H1 (cell line): ENCODE data around the gene CACNB2. TPM values are rescaled to one million over a fixed set of nuclear protein-coding genes. Genes with fewer than 3 reads are reported as not detected.

Experiments
- CTCF ChIA-PET: fragments of 300-600 bp; sonication (Branson Sonifier 250); formaldehyde crosslinking; loops from one replicate; lab custom pipeline; 2021; ENCODE audit not compliant: partially characterized antibody; lab: Charles Lee
- POLR2A ChIA-PET: fragments of 300-600 bp; sonication (Branson Sonifier 250); formaldehyde crosslinking; loops from one replicate; lab custom pipeline; 2021; ENCODE audit warnings: inconsistent platforms; ENCODE audit not compliant: partially characterized antibody; lab: Charles Lee
- DNase-seq, 2 experiments: peaks; one replicate each; pipeline versions ENCODE4 v3.0.0 to v3.0.0-alpha.2; 2010 to 2022; ENCODE audit warnings: low spot score in 2 of 2, low read depth in 1 of 2, mixed read lengths in 1 of 2
- FAIRE-seq: peaks from 2 replicates; lab custom pipeline; 2011; peaks lifted over from hg19 to GRCh38; lab: Jason Lieb, UNC
- H2AFZ ChIP-seq: 2 replicates; pipeline ENCODE4 v1.8.1; 2012; ENCODE audit warnings: low read length, inconsistent platforms
- H2AK5ac ChIP-seq: 2 replicates; pipeline ENCODE4 v1.6.1; 2013; ENCODE audit warnings: low read depth, low read length
- H2BK120ac ChIP-seq: replicated peaks from 2 replicates; pipeline ENCODE3; 2013; ENCODE audit warnings: low read depth, low read length, inconsistent platforms
- H2BK12ac ChIP-seq: 2 replicates; pipeline ENCODE4 v1.6.1; 2013; ENCODE audit warnings: low read depth, low read length
- H2BK15ac ChIP-seq: 2 replicates; pipeline ENCODE4 v1.6.1; 2013; ENCODE audit warnings: low read length
- H2BK20ac ChIP-seq: 2 replicates; pipeline ENCODE4 v1.6.1; 2013; ENCODE audit warnings: low read length
- H2BK5ac ChIP-seq: 2 replicates; pipeline ENCODE4 v1.6.1; 2013; ENCODE audit warnings: low read depth, low read length
- H3K14ac ChIP-seq: 2 replicates; pipeline ENCODE4 v1.6.1; 2013; ENCODE audit warnings: inconsistent platforms; ENCODE audit not compliant: insufficient read length
- H3K18ac ChIP-seq: 2 replicates; pipeline ENCODE4 v1.6.1; 2013; ENCODE audit warnings: low read length; ENCODE audit errors: extremely low read depth
- H3K23ac ChIP-seq: 2 replicates; pipeline ENCODE4 v1.6.1; 2013; ENCODE audit warnings: inconsistent platforms; ENCODE audit not compliant: insufficient read length
- H3K23me2 ChIP-seq: 2 replicates; pipeline ENCODE4 v1.6.1; 2013; ENCODE audit warnings: low read depth, low read length
- H3K27ac ChIP-seq: 2 replicates; pipeline ENCODE4 v1.6.1; 2011; ENCODE audit warnings: low read depth, low read length, inconsistent platforms
- H3K27me3 ChIP-seq, 4 experiments: replicated peaks in 1 of 4; 1 replicate in 1 of 4; 2 replicates in 3 of 4; pipeline versions ENCODE4 v1.6.1 to v1.8.1; 2011 to 2013; ENCODE audit warnings: low read length in 3 of 4, mild to moderate bottlenecking in 3 of 4, inconsistent platforms in 2 of 4, mixed read lengths in 2 of 4, moderate library complexity in 1 of 4; ENCODE audit not compliant: control insufficient read depth in 3 of 4, insufficient read depth in 3 of 4; ENCODE audit errors: extremely low read depth in 1 of 4
- H3K36me3 ChIP-seq, 4 experiments: 2 replicates each; pipeline versions ENCODE4 v1.6.1 to v1.8.1; 2011 to 2013; ENCODE audit warnings: mild to moderate bottlenecking in 4 of 4, low read length in 3 of 4, moderate library complexity in 2 of 4, control low read depth in 1 of 4, inconsistent platforms in 1 of 4; ENCODE audit not compliant: insufficient read depth in 4 of 4, control insufficient read depth in 2 of 4
- H3K4ac ChIP-seq: replicated peaks from 2 replicates; pipeline ENCODE3; 2013; ENCODE audit warnings: low read length, low read depth, mixed read lengths, inconsistent platforms; ENCODE audit not compliant: insufficient read length
- H3K4me1 ChIP-seq, 4 experiments: replicated peaks in 1 of 4; 1 replicate in 1 of 4; 2 replicates in 3 of 4; pipeline versions ENCODE4 v1.6.1 to v1.8.1; 2011 to 2013; ENCODE audit warnings: low read length in 3 of 4, inconsistent platforms in 2 of 4, mixed read lengths in 1 of 4; ENCODE audit not compliant: insufficient read depth in 4 of 4, control insufficient read depth in 3 of 4
- H3K4me2 ChIP-seq, 2 experiments: 2 replicates each; pipeline versions ENCODE4 v1.6.1 to v1.8.1; 2011 to 2013; ENCODE audit warnings: low read depth in 2 of 2, low read length in 2 of 2, control low read depth in 1 of 2, inconsistent platforms in 1 of 2, mild to moderate bottlenecking in 1 of 2; ENCODE audit not compliant: insufficient read depth in 1 of 2
- H3K4me3 ChIP-seq, 4 experiments: fragments of 200-600, 300-600 bp in 1 of 4; sonication (generic), shearing (Covaris generic), sonication (Bioruptor Twin) in 1 of 4; 2 replicates each; pipeline versions ENCODE4 v1.5.1 to v1.8.1; 2011 to 2016; ENCODE audit warnings: low read length in 4 of 4, low read depth in 3 of 4, control low read depth in 2 of 4, inconsistent platforms in 2 of 4, mild to moderate bottlenecking in 2 of 4, mixed read lengths in 1 of 4, moderate library complexity in 1 of 4; ENCODE audit not compliant: insufficient read depth in 2 of 4; ENCODE audit errors: extremely low read depth in 1 of 4
- H3K56ac ChIP-seq: replicated peaks from 2 replicates; pipeline ENCODE3; 2013; ENCODE audit warnings: low read depth, mild to moderate bottlenecking, mixed read lengths, low read length, inconsistent platforms; ENCODE audit not compliant: insufficient read length
- H3K79me1 ChIP-seq: 2 replicates; pipeline ENCODE4 v1.6.1; 2013; ENCODE audit warnings: low read depth, low read length, control low read depth
- H3K79me2 ChIP-seq, 2 experiments: 2 replicates each; pipeline versions ENCODE4 v1.6.1 to v1.8.1; 2012 to 2013; ENCODE audit warnings: low read length in 2 of 2, mild to moderate bottlenecking in 2 of 2, inconsistent platforms in 1 of 2; ENCODE audit not compliant: insufficient read depth in 2 of 2, control insufficient read depth in 1 of 2
- H3K9ac ChIP-seq, 4 experiments: replicated peaks in 1 of 4; 1 replicate in 1 of 4; 2 replicates in 3 of 4; pipeline versions ENCODE4 v1.6.1 to v1.8.1; 2011 to 2013; ENCODE audit warnings: low read depth in 3 of 4, low read length in 3 of 4, control low read depth in 2 of 4, mild to moderate bottlenecking in 2 of 4, moderate library complexity in 2 of 4, inconsistent platforms in 1 of 4; ENCODE audit errors: extremely low read depth in 1 of 4
- H3K9me3 ChIP-seq, 2 experiments: 2 replicates each; pipeline versions ENCODE4 v1.6.1 to v1.8.1; 2012 to 2013; ENCODE audit warnings: mild to moderate bottlenecking in 2 of 2, moderate library complexity in 2 of 2, control low read depth in 1 of 2, inconsistent platforms in 1 of 2, low read depth in 1 of 2, low read length in 1 of 2, mixed read lengths in 1 of 2; ENCODE audit not compliant: insufficient read depth in 2 of 2
- H4K20me1 ChIP-seq, 2 experiments: replicated peaks in 1 of 2; 2 replicates each; pipeline versions ENCODE3 to v1.8.1; 2011 to 2013; ENCODE audit warnings: inconsistent platforms in 2 of 2, low read length in 2 of 2, mild to moderate bottlenecking in 1 of 2; ENCODE audit not compliant: insufficient read depth in 2 of 2, control insufficient read depth in 1 of 2
- H4K5ac ChIP-seq: 2 replicates; pipeline ENCODE4 v1.6.1; 2013; ENCODE audit warnings: low read length, low read depth, mixed read lengths, inconsistent platforms; ENCODE audit not compliant: insufficient read length
- H4K8ac ChIP-seq: 2 replicates; pipeline ENCODE4 v1.8.0; 2013; ENCODE audit warnings: mild to moderate bottlenecking, moderate library complexity, low read length, inconsistent platforms; ENCODE audit not compliant: insufficient read depth; ENCODE audit errors: extremely low read depth
- H4K91ac ChIP-seq: replicated peaks from 2 replicates; pipeline ENCODE3; 2013; ENCODE audit warnings: low read length, mixed read lengths, inconsistent platforms; ENCODE audit not compliant: insufficient read length
- CEBPB ChIP-seq: IDR thresholded peaks from 2 replicates; pipeline ENCODE4 v1.6.1; 2012; ENCODE audit warnings: low read depth, low read length
- KDM1A ChIP-seq: fragments of 200-600, 300-600 bp; sonication (generic); IDR thresholded peaks from 2 replicates; pipeline ENCODE4 v1.7.1; 2016; ENCODE audit warnings: mild to moderate bottlenecking, low read length, borderline replicate concordance
- KDM4A ChIP-seq: IDR thresholded peaks from one replicate; pipeline ENCODE4 v1.7.1; 2012; ENCODE audit warnings: low read depth, mild to moderate bottlenecking, moderate library complexity, low read length, inconsistent platforms; ENCODE audit not compliant: severe bottlenecking
- SIN3A ChIP-seq, 2 experiments: IDR thresholded peaks in 1 of 2; conservative IDR thresholded peaks in 1 of 2; 2 replicates each; pipeline ENCODE4 v1.6.1; 2011 to 2012; ENCODE audit warnings: low read length in 2 of 2, improper control_type of control experiment in 1 of 2, low read depth in 1 of 2, mild to moderate bottlenecking in 1 of 2
- SP2 ChIP-seq: IDR thresholded peaks from 2 replicates; pipeline ENCODE4 v1.6.1; 2012; ENCODE audit warnings: mild to moderate bottlenecking, low read length, inconsistent platforms
- polyA plus RNA-seq, 7 experiments: library from polyadenylated mRNA; depleted of rRNA in 3 of 7; stranded (reverse) in 5 of 7; unstranded in 2 of 7; fragments of >200 nt in 5 of 7; fragments of 200-250 nt in 2 of 7; gene quantifications; 1 replicate in 5 of 7; 2 replicates in 1 of 7; 4 replicates in 1 of 7; pipeline versions ENCODE4 v1.2.1 to v1.2.3, GENCODE V29; 2011 to 2013; ENCODE audit warnings: missing spikeins in 2 of 7, mixed read lengths in 2 of 7
- total RNA-seq: library from RNA; stranded (reverse); fragmentation: NEBNext Ultra II Directional; extraction: Animal tissue kit (Norgen Biotek cat#: 25700); gene quantifications from 2 replicates; pipeline ENCODE4 v1.2.1, GENCODE V29; 2021
- TF ChIP-seq, protein P1 (sequence below), 3 experiments: IDR thresholded peaks; 1 replicate in 2 of 3; 2 replicates in 1 of 3; pipeline versions ENCODE4 v1.5.1 to v1.6.1; 2011; ENCODE audit warnings: low read length in 3 of 3, mild to moderate bottlenecking in 3 of 3, inconsistent platforms in 2 of 3, low read depth in 1 of 3, moderate library complexity in 1 of 3; ENCODE audit not compliant: insufficient read depth in 1 of 3; ENCODE audit errors: control extremely low read depth in 1 of 3

The CACNB2 gene
- total and polyA plus RNA-seq, 2 of the 8 experiments (the other 6 are each of a cell fraction or from before 2014, with no cell fraction given), result 2.4 to 3.2 TPM

DNA sequence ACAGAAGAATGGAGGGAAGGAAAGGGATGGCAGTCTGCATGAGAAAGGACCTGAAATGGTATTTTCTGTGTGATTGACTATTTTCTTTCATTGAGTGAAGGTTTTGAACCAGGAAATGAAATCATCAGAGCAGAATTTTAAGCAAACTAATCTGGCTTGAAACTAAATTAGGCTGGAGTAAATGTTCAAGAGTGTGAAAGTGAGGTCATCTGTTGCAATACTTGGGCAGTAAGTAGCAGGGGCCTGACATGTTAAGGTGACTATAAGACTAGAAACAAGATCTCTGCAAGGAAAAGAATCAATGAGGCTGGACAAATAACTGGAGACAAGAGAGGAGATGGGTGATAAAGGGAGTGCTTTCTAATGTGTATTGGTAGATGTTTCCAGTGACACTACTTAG, 306.0 kb downstream of the CACNB2 start:
- no peak overlapping the region for H3K14ac ChIP-seq
- no peak overlapping the region for H2BK20ac ChIP-seq
- no peaks in the 10 kb centered on the region for H3K4me1 ChIP-seq
- H3K23ac ChIP-seq, result no peak overlapping the region
- H3K79me1 ChIP-seq, result no peaks in the 10 kb centered on the region
- no peak overlapping the region for H4K91ac ChIP-seq
- no peaks in the 10 kb centered on the region for H3K79me2 ChIP-seq
- no peaks in the 10 kb centered on the region for H4K20me1 ChIP-seq
- no peaks in the 10 kb centered on the region for H3K36me3 ChIP-seq
- H3K4me3 ChIP-seq, result no peak overlapping the region
- no peak overlapping the region for H2BK15ac ChIP-seq
- no peak overlapping the region for H4K5ac ChIP-seq
- no peak overlapping the region for H3K4me2 ChIP-seq
- no peaks in the 10 kb centered on the region for H3K9me3 ChIP-seq
- peak overlapping the region; percentile 42 for H3K4ac ChIP-seq
- H2BK5ac ChIP-seq, result no peak overlapping the region
- ChIA-PET POLR2A (no interaction called here), CTCF (interaction anchor here (0.6 kb wide), 1 partner anchor 139 kb away, joined by 3 read pairs; no protein-coding TSS in a partner anchor)
- no peak overlapping the region for H2BK12ac ChIP-seq
- H3K18ac ChIP-seq, result no peak overlapping the region
- no peak overlapping the region for H2BK120ac ChIP-seq
- no peak overlapping the region for H3K9ac ChIP-seq
- no peak overlapping the region for H2AFZ ChIP-seq
- no peak for DNase-seq
- FAIRE-seq, result no peak
- H3K56ac ChIP-seq, result no peak overlapping the region
- H3K23me2 ChIP-seq, result no peaks in the 10 kb centered on the region
- H3K27me3 ChIP-seq, result no peaks in the 10 kb centered on the region
- no peak overlapping the region for H2AK5ac ChIP-seq
- H3K27ac ChIP-seq, result no peak overlapping the region
- no peak overlapping the region for H4K8ac ChIP-seq
- TF ChIP-seq SP2, result no peak
- TF ChIP-seq KDM1A, result no peak
- TF ChIP-seq KDM4A, result no peak
- TF ChIP-seq, protein P1, sequence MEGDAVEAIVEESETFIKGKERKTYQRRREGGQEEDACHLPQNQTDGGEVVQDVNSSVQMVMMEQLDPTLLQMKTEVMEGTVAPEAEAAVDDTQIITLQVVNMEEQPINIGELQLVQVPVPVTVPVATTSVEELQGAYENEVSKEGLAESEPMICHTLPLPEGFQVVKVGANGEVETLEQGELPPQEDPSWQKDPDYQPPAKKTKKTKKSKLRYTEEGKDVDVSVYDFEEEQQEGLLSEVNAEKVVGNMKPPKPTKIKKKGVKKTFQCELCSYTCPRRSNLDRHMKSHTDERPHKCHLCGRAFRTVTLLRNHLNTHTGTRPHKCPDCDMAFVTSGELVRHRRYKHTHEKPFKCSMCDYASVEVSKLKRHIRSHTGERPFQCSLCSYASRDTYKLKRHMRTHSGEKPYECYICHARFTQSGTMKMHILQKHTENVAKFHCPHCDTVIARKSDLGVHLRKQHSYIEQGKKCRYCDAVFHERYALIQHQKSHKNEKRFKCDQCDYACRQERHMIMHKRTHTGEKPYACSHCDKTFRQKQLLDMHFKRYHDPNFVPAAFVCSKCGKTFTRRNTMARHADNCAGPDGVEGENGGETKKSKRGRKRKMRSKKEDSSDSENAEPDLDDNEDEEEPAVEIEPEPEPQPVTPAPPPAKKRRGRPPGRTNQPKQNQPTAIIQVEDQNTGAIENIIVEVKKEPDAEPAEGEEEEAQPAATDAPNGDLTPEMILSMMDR (IDR thresholded peaks at IDR 0.05; ENCODE audit: control extremely low read depth in 1 of 3, insufficient read depth in 1 of 3, low read depth in 1 of 3, low read length in 3 of 3), result no peak
- TF ChIP-seq CEBPB, result no peak
- TF ChIP-seq SIN3A (conservative IDR thresholded peaks at IDR 0.05 in 1 of 2, IDR thresholded peaks at IDR 0.05 in 1 of 2; ENCODE audit: low read depth in 1 of 2, low read length in 2 of 2), result no peak
